Colonic mucosa (tissue), 4 donors: Measurements from ENCODE around the gene ZNF81. TPM values are rescaled to one million over a fixed set of nuclear protein-coding genes. Genes with fewer than 3 reads are reported as not detected.
"Not testable (repeated sequence)": the region's sequence is repeated elsewhere in the genome, so short reads cannot be mapped to it uniquely, and the experiment has no call there.

Experiments used
- DNase-seq: peaks from one replicate; pipeline ENCODE4 v3.0.0-alpha.2; 2020
- H3K27ac ChIP-seq: fragments of 200-600 bp; one replicate; pipeline ENCODE4 v1.8.0; 2021
- H3K27me3 ChIP-seq: fragments of 200-600 bp; one replicate; pipeline ENCODE4 v1.8.0; 2021
- H3K36me3 ChIP-seq: fragments of 200-600 bp; one replicate; pipeline ENCODE4 v1.8.0; 2021
- H3K4me1 ChIP-seq: fragments of 200-600 bp; one replicate; pipeline ENCODE4 v1.8.0; 2021; ENCODE audit warnings: mild to moderate bottlenecking
- H3K4me3 ChIP-seq: fragments of 200-600 bp; one replicate; pipeline ENCODE4 v1.8.0; 2021
- H3K9ac ChIP-seq, 2 donors: one replicate each; pipeline ENCODE4 v1.7.0; 2013; ENCODE audit warnings: control low read depth in 2 of 2, low read depth in 2 of 2, low read length in 2 of 2
- H3K9me3 ChIP-seq: fragments of 200-600 bp; one replicate; pipeline ENCODE4 v1.8.0; 2021
- intact Hi-C: fragments of 100-400 bp; cut with DNase I; formaldehyde crosslinking; loops from one replicate; pipeline ENCODE4 v1.14.1; 2022
- total RNA-seq, 2 donors: library from RNA; stranded (reverse); fragmentation: NEBNext Ultra II Directional in 1 of 2; extraction: Animal tissue kit (Norgen Biotek cat#: 25700) in 1 of 2; gene quantifications; one replicate each; pipeline ENCODE4 v1.2.1, GENCODE V29; 2021
- TF ChIP-seq, protein P1 (sequence below): fragments of 200-600 bp; IDR thresholded peaks from one replicate; pipeline ENCODE4 v1.8.0; 2022; ENCODE audit warnings: antibody characterized with exemption, mild to moderate bottlenecking
- donor health status: healthy.
- donor health status: DM: no; HTN: no; CAD: no.
- donor health status: DM: no; HTN: no; CAD: no.

Gene ZNF81
- total RNA-seq, 2 donors from 2014 or later: 8.8 to 13.3 TPM

DNA sequence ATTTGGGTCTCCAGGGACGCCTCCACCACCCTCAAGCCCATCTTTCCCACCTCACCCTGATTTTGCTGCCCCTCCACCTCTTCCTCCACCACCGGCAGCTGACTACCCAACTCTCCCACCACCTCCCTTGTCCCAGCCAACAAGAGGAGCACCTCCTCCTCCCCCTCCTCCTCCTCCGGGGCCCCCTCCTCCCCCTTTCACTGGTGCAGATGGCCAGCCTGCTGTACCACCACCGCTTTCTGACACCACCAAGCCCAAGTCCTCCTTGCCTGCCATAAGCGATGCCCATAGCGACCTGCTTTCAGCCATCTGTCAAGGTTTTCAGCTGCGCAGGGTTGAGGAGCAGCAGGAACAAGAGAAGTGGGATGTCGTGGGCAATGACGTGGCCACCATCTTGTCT, 32.4 kb upstream of the ZNF81 start:
- Histone ChIP-seq H3K4me3 (no peak overlapping the region), H3K27ac (no peak overlapping the region), H3K27me3 (no peaks in the 10 kb centered on the region), H3K4me1 (no peaks in the 10 kb centered on the region), H3K9ac (no peak overlapping the region), H3K9me3 (no peaks in the 10 kb centered on the region), H3K36me3 (no peaks in the 10 kb centered on the region)
- TF ChIP-seq, protein P1, sequence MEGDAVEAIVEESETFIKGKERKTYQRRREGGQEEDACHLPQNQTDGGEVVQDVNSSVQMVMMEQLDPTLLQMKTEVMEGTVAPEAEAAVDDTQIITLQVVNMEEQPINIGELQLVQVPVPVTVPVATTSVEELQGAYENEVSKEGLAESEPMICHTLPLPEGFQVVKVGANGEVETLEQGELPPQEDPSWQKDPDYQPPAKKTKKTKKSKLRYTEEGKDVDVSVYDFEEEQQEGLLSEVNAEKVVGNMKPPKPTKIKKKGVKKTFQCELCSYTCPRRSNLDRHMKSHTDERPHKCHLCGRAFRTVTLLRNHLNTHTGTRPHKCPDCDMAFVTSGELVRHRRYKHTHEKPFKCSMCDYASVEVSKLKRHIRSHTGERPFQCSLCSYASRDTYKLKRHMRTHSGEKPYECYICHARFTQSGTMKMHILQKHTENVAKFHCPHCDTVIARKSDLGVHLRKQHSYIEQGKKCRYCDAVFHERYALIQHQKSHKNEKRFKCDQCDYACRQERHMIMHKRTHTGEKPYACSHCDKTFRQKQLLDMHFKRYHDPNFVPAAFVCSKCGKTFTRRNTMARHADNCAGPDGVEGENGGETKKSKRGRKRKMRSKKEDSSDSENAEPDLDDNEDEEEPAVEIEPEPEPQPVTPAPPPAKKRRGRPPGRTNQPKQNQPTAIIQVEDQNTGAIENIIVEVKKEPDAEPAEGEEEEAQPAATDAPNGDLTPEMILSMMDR: no peak
- no peak for DNase-seq
- intact Hi-C loops: no loop called here

DNA sequence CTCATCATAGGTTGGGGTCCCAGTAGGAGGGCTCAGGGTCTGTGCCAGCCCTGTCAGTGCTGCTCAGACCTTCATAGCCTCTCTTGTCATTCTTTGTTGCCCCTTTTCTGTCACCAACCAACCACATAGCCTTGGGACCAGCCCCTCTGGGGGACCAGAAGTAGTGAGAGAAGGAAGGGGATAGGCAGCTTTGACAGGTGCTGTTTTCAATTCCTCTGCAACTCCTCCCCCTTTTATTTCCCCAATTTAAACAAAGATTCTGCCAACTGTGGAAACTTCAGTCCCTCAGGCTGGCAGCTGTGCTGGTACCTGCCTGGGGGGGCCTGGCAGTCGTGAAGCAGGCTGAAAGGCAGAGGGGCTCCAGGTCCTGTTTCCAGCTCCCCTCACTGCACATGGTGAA, 30.9 kb upstream of the ZNF81 start:
- H3K27me3 ChIP-seq, H3K36me3 ChIP-seq, DNase-seq, H3K4me3 ChIP-seq, H3K4me1 ChIP-seq, H3K27ac ChIP-seq, intact Hi-C loops, H3K9ac ChIP-seq, H3K9me3 ChIP-seq: not testable (repeated sequence)

DNA sequence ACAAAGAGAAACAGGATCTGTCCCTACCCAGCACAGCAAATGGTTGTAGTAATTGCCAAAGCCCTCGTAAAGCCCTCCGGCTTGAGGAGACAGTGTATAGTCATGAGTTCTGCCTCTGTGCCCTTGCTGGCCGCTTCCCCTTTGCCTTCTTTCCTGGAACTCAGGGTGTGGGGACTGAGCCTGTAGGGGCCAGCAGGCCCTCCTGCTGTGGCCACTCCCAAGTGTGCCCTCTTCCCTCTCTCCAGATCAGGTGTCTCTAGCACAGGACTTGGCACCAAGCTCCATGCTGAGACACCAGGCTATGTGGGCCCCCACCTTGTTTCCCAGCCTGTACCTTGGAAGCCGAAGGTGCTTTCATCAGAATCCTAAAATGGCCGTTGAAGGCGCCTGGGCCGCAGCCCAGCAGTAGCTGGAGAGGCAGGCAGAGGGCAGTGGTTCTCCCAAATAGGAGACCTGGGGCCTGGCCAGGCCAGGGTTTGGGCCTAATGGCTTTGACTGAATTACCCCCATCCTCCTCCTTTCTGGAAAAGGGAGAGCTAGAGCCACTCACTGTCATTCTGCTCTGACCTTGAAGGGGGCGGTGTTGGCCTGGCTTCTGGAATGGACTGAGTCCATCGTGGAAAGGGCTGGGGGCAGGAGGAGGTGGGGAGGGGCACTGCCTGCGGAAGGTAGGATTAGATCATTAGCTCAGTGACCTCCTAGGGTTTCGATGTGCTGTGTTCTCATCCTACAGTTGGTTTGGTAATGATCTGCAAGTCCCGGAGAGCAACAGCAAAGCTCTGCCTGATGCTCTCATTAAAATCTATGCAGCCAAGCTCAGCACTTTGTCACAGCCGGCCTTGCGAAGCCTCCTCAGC, 30.1 kb upstream of the ZNF81 start:
- H3K4me3 ChIP-seq, H3K9me3 ChIP-seq, H3K4me1 ChIP-seq, intact Hi-C loops, DNase-seq, H3K36me3 ChIP-seq, H3K27me3 ChIP-seq, H3K27ac ChIP-seq: not testable (repeated sequence)
- H3K9ac ChIP-seq: peak overlapping the region in 1 of 2 donors; percentile 3

DNA sequence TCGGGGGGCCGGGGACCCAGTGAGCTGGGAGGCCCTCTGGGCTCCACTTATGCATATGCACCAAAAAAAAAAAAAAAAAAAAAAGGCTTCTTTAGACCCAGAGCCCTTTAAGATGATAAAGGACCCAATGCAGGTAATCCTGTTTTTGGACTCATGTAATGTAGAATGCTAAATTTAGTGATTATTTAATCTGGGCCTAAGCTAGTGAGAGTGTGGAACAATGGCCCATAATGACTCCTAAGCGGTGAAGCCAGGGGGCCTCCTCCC, 29.5 kb upstream of the ZNF81 start:
- DNase-seq, H3K9ac ChIP-seq, H3K27ac ChIP-seq, H3K4me1 ChIP-seq, intact Hi-C loops, H3K4me3 ChIP-seq, H3K36me3 ChIP-seq, H3K27me3 ChIP-seq, H3K9me3 ChIP-seq: not testable (repeated sequence)

DNA sequence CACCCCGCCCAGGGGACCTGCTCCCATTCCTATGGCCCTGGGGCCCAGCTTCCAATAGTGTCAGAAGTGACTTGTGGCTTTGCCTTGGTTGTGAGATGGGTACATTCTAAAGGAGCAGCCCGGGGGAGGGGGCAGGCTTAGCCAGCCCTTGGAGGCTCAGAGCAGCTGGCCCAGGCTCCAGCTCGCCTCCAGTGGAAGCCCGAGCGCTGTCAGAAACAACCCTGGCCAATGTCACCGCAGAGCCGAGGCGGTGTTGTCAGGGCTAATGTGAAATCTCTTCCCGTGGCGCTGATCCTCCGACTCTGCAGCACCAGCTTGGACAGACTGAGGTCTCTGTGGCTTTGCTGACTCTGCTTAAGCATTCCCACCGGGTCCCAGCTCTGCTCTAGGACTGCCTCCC, 29.2 kb upstream of the ZNF81 start:
- intact Hi-C loops: no loop called here
- Histone ChIP-seq H3K9me3 (no peaks in the 10 kb centered on the region), H3K9ac (no peak overlapping the region), H3K27ac (no peak overlapping the region), H3K27me3 (no peaks in the 10 kb centered on the region), H3K4me3 (no peak overlapping the region), H3K4me1 (no peaks in the 10 kb centered on the region), H3K36me3 (no peaks in the 10 kb centered on the region)
- DNase-seq: no peak
- TF ChIP-seq, protein P1: no peak

DNA sequence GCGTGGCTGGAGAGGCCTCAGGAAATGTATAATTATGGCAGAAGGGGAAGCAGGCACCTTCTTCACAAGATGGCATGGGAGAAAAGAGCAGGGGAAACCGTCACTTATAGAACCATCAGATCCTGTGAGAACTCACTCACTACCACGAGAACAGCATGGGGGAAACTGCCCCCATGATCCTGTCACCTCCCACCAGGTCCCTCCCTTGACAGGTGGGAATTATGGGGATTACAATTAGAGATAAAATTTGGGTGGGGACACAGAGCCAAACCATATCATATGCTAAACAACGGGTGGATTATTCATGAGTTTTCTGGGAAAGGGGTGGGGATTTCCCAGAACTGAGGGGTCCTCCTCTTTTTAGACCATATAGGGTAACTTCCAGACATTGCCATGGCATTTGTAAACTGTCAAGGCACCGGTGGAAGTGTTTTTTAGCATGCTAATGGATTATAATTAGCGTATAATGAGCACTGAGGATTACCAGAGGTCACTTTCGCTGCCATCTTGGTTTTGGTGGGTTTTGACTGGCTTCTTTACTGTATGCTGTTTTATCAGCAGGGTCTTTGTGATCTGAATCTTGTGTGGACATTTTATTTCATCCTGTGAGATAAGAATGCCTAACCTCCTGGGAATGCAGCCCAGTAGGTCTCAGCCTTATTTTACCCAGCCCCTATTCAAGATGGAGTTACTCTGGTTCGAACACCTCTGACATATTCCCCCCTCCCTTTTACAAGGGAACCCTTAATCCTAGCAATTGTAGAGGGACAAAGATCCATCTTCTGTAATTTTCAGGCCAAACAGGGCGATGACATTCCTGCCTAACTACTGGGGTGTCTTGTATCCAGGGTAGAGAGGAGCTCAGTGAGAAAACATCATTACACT, 27.6 kb upstream of the ZNF81 start:
- no peak for DNase-seq

More for the DNA sequence above, 27.6 kb upstream of the ZNF81 start:
- no peaks in the 10 kb centered on the region for H3K9me3 ChIP-seq
- no peaks in the 10 kb centered on the region for H3K36me3 ChIP-seq
- no peak overlapping the region for H3K9ac ChIP-seq
- no peak overlapping the region for H3K27ac ChIP-seq
- TF ChIP-seq, protein P1: no peak
- H3K27me3 ChIP-seq: no peaks in the 10 kb centered on the region
- H3K4me3 ChIP-seq: no peak overlapping the region
- no peaks in the 10 kb centered on the region for H3K4me1 ChIP-seq
- intact Hi-C loops: no loop called here
